Stimulated activated CD4-positive, alpha-beta T cell treated with anti-CD3 and anti-CD28 coated beads, Interleukin-12 subunit alpha, Interleukin-12 subunit beta, amount 100 ng/mL, for 48 hours (primary cell): Measurements from ENCODE around the gene AQP12B.
"Not testable (repeated sequence)": the region's sequence is repeated elsewhere in the genome, so short reads cannot be mapped to it uniquely, and the experiment has no call there.

ENCODE experiments used
- DNase-seq, 3 donors: peaks; one replicate each; pipeline ENCODE4 v3.0.0-alpha.2; 2020; ENCODE audit warnings: low read depth in 2 of 3, low spot score in 1 of 3

Gene AQP12B

GRCh38 chr2:240682431-240683224 lies at the start of gene AQP12B:
Gene AQP12B (minus strand): TSS chr2:240682885. CDS start chr2:240682837, 48 bp downstream.
- DNase-seq: not testable (repeated sequence)

GRCh38 chr2:240732184-240732583 lies 49.5 kb upstream of the AQP12B start:
- no peak for DNase-seq

- DNase-seq: no peak
These were observed 48.5 kb upstream of the AQP12B start for GRCh38 chr2:240731178-240731545.

- no peak for DNase-seq
These were observed 48.0 kb upstream of the AQP12B start for GRCh38 chr2:240730501-240731177.

- DNase-seq: no peak
These were observed 46.1 kb upstream of the AQP12B start for GRCh38 chr2:240728827-240729226.

GRCh38 chr2:240728361-240728760 lies 45.7 kb upstream of the AQP12B start:
- DNase-seq: no peak

- no peak for DNase-seq
These were observed 45.2 kb upstream of the AQP12B start for GRCh38 chr2:240727913-240728312.

- DNase-seq: no peak
These were observed 44.8 kb upstream of the AQP12B start for GRCh38 chr2:240727439-240727838.

- DNase-seq: no peak
These were observed 44.2 kb upstream of the AQP12B start for GRCh38 chr2:240726876-240727275.

GRCh38 chr2:240725671-240726070 lies 43.0 kb upstream of the AQP12B start:
- no peak for DNase-seq

GRCh38 chr2:240725266-240725665 lies 42.6 kb upstream of the AQP12B start:
- DNase-seq: no peak

GRCh38 chr2:240724431-240724830 lies 41.7 kb upstream of the AQP12B start:
- DNase-seq: no peak

- no peak for DNase-seq
These were observed 41.2 kb upstream of the AQP12B start for GRCh38 chr2:240723851-240724250.

GRCh38 chr2:240722796-240723735 lies 40.4 kb upstream of the AQP12B start:
- no peak for DNase-seq

- no peak for DNase-seq
These were observed 39.7 kb upstream of the AQP12B start for GRCh38 chr2:240722376-240722775.

GRCh38 chr2:240721596-240722180 lies 39.0 kb upstream of the AQP12B start:
- DNase-seq: no peak

- DNase-seq: no peak
These were observed 38.3 kb upstream of the AQP12B start for GRCh38 chr2:240720686-240721595.

GRCh38 chr2:240719676-240720545 lies 37.2 kb upstream of the AQP12B start:
- no peak for DNase-seq

- no peak for DNase-seq
These were observed 36.3 kb upstream of the AQP12B start for GRCh38 chr2:240718896-240719490.
